Stimulated activated CD8-positive, alpha-beta memory T cell treated with anti-CD3 and anti-CD28 coated beads, Interleukin-12 subunit alpha, Interleukin-12 subunit beta, amount 100 ng/mL, for 24 hours (primary cell): Measurements from ENCODE around the gene CCL19.

ENCODE experiments used
- DNase-seq: peaks from one replicate; pipeline ENCODE4 v3.0.0-alpha.2; 2020; ENCODE audit errors: extremely low read depth

The CCL19 gene

DNA sequence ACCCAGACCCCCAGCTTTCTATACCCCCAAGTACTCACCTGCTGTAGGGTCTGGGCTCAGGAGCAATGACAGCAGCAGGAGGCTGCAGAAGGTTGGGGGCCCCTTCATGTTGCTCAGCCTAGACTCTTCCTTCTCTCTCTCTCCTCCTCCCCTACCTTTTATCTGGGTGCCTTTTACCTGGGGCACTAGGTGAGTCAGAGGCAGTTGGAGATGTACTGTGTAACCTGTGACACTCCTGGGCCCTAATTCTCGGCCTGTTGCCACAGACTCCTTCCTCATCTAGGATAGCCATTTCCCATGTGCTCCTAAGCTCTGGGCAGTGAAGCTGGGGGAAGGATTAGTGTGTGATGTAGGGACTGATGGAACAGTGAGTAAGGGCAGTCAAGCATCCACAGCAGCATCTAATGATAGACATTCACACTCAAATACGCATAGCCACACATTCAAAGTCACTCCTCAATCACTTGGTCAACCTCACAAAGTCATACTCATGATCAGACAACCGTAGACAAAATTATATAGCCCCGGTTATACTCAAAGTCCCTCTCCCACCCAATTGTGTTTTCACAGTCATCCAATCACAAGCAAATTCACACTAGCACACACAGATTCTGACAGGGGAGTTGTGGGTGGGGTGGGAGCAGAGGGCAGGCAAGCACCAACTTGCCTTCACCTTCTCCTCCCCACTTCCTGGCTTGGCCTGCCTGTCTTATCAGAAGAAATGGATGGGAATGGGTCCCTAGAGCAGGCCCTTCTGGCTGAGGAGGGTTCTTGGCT, 28.4 kb downstream of the CCL19 start, which contains the start of gene CCL27:
TSS of gene CCL27 (minus strand) at position 132 of the 777 bp plus-strand sequence. CDS start at position 108, 24 bp downstream.
- no peak for DNase-seq

GRCh38 chr9:34659592-34660253, 31.4 kb downstream of the CCL19 start:
- no peak for DNase-seq

- no peak for DNase-seq
Measured at GRCh38 chr9:34658461-34658860, 32.6 kb downstream of the CCL19 start.

DNA sequence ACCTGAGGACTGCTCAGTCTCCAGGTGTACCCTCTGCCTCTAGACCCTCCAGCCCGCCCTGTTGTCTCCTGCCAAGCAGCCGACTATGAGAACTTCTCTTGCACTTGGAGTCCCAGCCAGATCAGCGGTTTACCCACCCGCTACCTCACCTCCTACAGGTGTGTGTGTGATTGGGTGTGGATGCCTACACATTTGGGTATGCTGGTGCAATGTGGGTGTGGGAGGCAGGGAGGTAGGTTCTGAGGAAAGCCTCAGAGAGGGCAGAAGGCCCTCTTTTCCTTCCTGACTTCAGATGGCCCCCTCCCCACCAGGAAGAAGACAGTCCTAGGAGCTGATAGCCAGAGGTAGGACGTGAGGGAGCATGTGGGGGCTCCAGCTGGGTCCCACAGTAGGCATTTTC, 34.1 kb downstream of the CCL19 start:
- no peak for DNase-seq

GRCh38 chr9:34655394-34655793, 35.7 kb downstream of the CCL19 start:
- no peak for DNase-seq

DNA sequence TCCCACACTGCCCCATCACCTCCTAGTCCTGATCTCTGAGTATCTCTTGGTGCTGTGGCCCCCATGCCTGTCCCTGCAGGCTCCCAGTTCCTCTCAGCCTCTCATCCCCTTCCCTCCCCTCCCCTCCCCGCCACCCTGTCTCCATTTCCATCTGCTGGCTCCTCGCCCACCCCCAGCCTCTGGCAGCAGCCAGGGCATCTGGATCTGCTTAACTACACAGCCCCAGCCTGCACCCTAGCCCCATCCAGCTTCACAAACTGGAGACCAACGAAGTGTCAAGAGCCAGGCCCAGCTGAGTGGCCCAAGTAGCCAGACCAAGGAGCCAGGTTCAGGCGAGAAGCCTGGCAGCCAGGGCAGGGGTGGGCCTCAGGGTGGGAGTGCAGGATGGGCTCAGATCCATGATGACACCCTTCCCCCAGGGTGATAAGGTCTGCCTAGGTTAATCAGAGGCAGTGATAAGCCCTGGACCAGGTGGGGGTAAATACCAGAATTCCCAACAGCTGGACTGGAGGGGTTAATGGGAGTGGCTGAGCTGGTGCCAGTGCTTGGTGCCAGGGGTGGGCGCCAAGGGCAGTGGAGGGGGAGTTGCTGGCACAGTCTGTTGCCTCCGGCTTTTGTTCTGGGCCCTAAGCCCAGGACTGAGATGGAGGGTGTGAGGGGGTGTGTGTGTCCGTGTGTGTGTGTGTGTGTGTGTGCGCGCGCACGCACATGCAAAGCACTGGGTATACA, 36.6 kb downstream of the CCL19 start:
- no peak for DNase-seq

- no peak for DNase-seq
Measured at GRCh38 chr9:34653151-34654072, 37.7 kb downstream of the CCL19 start.

DNA sequence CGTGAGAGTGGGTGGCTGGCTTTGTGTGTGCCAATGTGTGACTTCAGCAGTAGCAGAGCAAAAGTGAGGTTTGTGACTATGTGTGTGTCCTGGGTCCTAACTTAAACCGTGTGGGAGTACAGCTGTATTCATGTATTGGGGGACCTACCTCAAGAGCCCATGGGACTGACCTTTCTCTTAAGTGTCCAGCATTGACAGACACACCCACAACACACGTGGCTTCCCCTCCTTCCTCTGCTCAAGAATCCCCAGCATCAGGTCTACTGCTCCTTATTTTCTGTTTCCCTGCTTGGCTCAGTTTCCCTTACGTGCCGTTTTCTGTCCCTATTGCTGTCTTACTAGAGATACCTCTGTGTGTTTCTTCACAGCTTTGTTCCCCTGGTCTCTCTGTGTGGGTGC, 38.5 kb downstream of the CCL19 start:
- DNase-seq = no peak

DNA sequence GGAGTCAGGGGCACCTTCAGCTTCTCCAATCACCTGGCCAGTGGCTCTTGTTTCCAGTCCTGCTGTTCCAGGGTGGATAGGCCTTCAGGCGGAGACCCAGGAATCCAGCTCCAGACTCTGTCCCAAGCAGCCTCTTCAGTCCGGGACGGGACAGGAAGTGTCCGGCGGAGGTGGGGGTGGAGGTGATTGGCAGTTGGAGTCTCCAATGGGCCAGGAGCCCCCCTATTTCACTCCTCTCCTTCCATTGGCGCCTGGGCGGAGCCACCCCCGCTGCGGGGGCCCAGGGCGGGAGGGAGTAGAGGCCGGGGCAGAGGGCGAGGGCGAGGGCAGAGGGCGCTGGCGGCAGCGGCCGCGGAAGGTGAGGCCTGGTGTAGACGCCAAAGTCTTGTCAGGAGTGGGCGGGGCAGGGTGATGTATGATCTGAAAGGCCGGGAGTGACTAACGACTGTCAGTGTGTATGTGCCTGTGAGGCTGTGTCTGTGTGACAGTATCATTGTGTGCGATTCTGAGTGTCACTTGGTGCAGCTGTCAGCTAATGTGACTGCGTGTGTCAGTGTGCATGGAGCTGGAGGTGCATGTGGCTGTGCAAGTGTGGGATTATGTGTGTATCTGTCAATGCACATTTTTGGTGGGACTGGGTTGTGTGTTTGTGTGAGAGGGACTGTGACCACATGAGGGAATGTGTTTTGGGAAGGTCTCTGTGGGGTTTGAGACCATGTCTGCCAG, 39.0 kb downstream of the CCL19 start, which contains the start of gene IL11RA:
TSS of gene IL11RA (plus strand) at position 310 of the 726 bp plus-strand sequence. CDS start 3,033 bp downstream, outside the sequence.
- no peak for DNase-seq

- no peak for DNase-seq
Measured at GRCh38 chr9:34651321-34651720, 39.8 kb downstream of the CCL19 start.

DNA sequence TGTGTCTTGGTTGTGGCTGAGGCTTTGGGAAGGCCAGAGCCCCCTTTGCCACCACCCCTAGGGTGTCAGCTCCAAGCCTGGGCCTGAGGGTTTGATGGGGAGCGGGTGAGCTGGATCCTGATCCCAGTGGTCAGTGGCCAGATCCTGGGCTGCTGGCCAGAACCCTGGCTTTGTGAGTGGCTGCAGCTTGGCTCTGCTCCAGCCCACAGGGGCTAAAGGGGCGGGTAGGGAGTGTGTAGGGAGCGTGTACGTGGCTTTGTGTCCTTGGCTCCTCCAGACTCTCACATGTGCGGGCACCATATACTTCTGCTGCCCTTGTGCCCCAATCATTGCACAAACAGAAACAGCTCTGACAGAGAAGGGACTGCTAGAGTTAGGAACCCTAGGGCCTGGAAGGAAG, 40.3 kb downstream of the CCL19 start:
- no peak for DNase-seq

GRCh38 chr9:34648673-34649072, 42.4 kb downstream of the CCL19 start:
- DNase-seq = no peak

- no peak for DNase-seq
Measured at GRCh38 chr9:34647651-34648050, 43.4 kb downstream of the CCL19 start.

DNA sequence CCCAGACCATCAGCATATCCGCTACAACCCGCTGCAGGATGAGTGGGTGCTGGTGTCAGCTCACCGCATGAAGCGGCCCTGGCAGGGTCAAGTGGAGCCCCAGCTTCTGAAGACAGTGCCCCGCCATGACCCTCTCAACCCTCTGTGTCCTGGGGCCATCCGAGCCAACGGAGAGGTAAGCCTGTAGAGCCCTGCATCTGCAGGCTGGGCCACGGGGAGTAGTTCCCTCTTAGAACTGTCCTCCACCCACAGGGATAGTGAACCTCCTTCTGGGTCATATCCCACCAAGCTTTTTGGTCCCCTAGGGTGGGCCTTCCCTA, 44.0 kb downstream of the CCL19 start:
- no peak for DNase-seq

GRCh38 chr9:34646211-34647083, 44.6 kb downstream of the CCL19 start, which contains the start of gene GALT:
Gene GALT (plus strand): TSS chr9:34646675. CDS start chr9:34646705, 30 bp downstream.
- DNase-seq = peak; percentile 93

- no peak for DNase-seq
Measured at GRCh38 chr9:34644766-34645314, 46.2 kb downstream of the CCL19 start.

- no peak for DNase-seq
Measured at GRCh38 chr9:34642679-34643078, 48.4 kb downstream of the CCL19 start.
